Measurements from ENCODE around the gene LRP1B. TPM values are rescaled to one million over a fixed set of nuclear protein-coding genes. Genes with fewer than 3 reads are reported as not detected.

Gene LRP1B
- total RNA-seq, 1 donor from 2014 or later: 8.8 TPM

DNA sequence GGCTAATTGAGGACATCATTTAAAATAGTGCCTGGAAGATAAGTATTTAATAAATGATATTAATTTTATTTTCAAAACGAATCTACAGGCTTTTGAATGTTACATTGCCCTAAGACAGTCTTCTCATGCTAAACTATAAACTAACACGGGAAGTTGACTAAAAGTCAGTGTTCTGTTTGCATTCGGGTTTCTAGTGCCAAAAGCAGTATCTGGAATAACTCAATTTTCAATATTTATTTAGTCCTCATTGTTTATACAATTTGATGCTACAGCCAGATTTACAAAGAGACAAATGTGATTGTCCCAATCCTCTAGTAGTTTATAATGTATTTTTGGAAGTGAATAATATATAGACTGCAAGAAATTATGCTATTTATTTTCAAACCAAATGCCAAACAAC, 429.2 kb downstream of the LRP1B start:
- H3K4me1 ChIP-seq: no peaks in the 10 kb centered on the region
- H3K4me3 ChIP-seq: no peak overlapping the region
- no peaks in the 10 kb centered on the region for H3K9me3 ChIP-seq
- no peak for DNase-seq (ENCODE audit: extremely low spot score in 2 of 2)
- no peaks in the 10 kb centered on the region for H3K27me3 ChIP-seq
- no peaks in the 10 kb centered on the region for H3K36me3 ChIP-seq
- intact Hi-C loops (cut with DNase I): no loop called here
- no peak overlapping the region for H3K27ac ChIP-seq
- no peak for TF ChIP-seq POLR2AphosphoS5 (IDR thresholded peaks at IDR 0.05; ENCODE audit: insufficient read depth in 1 of 2, low read depth in 1 of 2)

DNA sequence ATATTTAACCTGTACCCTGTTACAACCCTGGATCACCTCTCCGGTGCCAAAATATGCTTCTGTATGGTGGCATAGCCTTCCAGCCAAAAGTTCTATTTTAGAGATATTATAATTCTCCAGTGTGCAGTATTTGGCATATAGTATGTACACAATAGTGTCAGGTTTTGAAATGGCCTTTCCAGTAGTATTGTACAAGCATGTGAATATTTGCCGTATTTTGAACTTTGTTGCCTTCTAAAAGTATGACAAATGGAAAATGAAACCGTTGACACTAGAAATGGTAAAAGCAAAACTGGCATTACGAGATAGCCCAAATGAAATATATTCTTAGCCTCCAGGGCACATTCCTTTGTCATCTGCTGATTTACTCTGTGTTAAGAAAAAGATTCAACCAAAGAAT, 431.2 kb downstream of the LRP1B start:
- no peak overlapping the region for H3K4me3 ChIP-seq
- no peaks in the 10 kb centered on the region for H3K36me3 ChIP-seq
- no peaks in the 10 kb centered on the region for H3K4me1 ChIP-seq
- no peaks in the 10 kb centered on the region for H3K9me3 ChIP-seq
- TF ChIP-seq, protein P1, sequence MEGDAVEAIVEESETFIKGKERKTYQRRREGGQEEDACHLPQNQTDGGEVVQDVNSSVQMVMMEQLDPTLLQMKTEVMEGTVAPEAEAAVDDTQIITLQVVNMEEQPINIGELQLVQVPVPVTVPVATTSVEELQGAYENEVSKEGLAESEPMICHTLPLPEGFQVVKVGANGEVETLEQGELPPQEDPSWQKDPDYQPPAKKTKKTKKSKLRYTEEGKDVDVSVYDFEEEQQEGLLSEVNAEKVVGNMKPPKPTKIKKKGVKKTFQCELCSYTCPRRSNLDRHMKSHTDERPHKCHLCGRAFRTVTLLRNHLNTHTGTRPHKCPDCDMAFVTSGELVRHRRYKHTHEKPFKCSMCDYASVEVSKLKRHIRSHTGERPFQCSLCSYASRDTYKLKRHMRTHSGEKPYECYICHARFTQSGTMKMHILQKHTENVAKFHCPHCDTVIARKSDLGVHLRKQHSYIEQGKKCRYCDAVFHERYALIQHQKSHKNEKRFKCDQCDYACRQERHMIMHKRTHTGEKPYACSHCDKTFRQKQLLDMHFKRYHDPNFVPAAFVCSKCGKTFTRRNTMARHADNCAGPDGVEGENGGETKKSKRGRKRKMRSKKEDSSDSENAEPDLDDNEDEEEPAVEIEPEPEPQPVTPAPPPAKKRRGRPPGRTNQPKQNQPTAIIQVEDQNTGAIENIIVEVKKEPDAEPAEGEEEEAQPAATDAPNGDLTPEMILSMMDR (IDR thresholded peaks at IDR 0.05): no peak
- TF ChIP-seq POLR2A (IDR thresholded peaks at IDR 0.05): no peak
- TF ChIP-seq POLR2AphosphoS5 (IDR thresholded peaks at IDR 0.05; ENCODE audit: insufficient read depth in 1 of 2, low read depth in 1 of 2): no peak
- no peak for DNase-seq (ENCODE audit: extremely low spot score in 2 of 2)
- intact Hi-C loops (cut with DNase I): no loop called here
- no peak overlapping the region for H3K27ac ChIP-seq
- H3K27me3 ChIP-seq: no peaks in the 10 kb centered on the region

GRCh38 chr2:141698500-141698899, 432.3 kb downstream of the LRP1B start:
- Histone ChIP-seq H3K36me3 (no peaks in the 10 kb centered on the region), H3K4me3 (no peak overlapping the region), H3K27me3 (no peaks in the 10 kb centered on the region), H3K4me1 (no peaks in the 10 kb centered on the region), H3K9me3 (no peaks in the 10 kb centered on the region), H3K27ac (no peak overlapping the region)
- TF ChIP-seq POLR2AphosphoS5 (IDR thresholded peaks at IDR 0.05; ENCODE audit: insufficient read depth in 1 of 2, low read depth in 1 of 2) (no peak), POLR2A (IDR thresholded peaks at IDR 0.05) (no peak)
- TF ChIP-seq, protein P1 (IDR thresholded peaks at IDR 0.05): no peak
- intact Hi-C loops (cut with DNase I): no loop called here
- DNase-seq (ENCODE audit: extremely low spot score in 2 of 2): no peak

- intact Hi-C loops (cut with DNase I): no loop called here
- Histone ChIP-seq H3K27ac (no peak overlapping the region), H3K36me3 (no peaks in the 10 kb centered on the region), H3K4me1 (no peaks in the 10 kb centered on the region), H3K9me3 (no peaks in the 10 kb centered on the region), H3K4me3 (no peak overlapping the region), H3K27me3 (no peaks in the 10 kb centered on the region)
- TF ChIP-seq POLR2A (IDR thresholded peaks at IDR 0.05) (no peak), POLR2AphosphoS5 (IDR thresholded peaks at IDR 0.05; ENCODE audit: insufficient read depth in 1 of 2, low read depth in 1 of 2) (no peak)
- TF ChIP-seq, protein P1 (IDR thresholded peaks at IDR 0.05): no peak
- DNase-seq (ENCODE audit: extremely low spot score in 2 of 2): no peak
These were observed 433.8 kb downstream of the LRP1B start for GRCh38 chr2:141697035-141697434.

- Histone ChIP-seq H3K4me1 (no peaks in the 10 kb centered on the region), H3K27me3 (no peaks in the 10 kb centered on the region), H3K4me3 (no peak overlapping the region), H3K27ac (no peak overlapping the region), H3K9me3 (no peaks in the 10 kb centered on the region), H3K36me3 (no peaks in the 10 kb centered on the region)
- intact Hi-C loops (cut with DNase I): no loop called here
- TF ChIP-seq, protein P1 (IDR thresholded peaks at IDR 0.05): no peak
- no peak for TF ChIP-seq POLR2AphosphoS5 (IDR thresholded peaks at IDR 0.05; ENCODE audit: insufficient read depth in 1 of 2, low read depth in 1 of 2)
- DNase-seq (ENCODE audit: extremely low spot score in 2 of 2): no peak
These were observed 436.6 kb downstream of the LRP1B start for GRCh38 chr2:141694180-141694579.

GRCh38 chr2:141692829-141693228, 438.0 kb downstream of the LRP1B start:
- H3K27ac ChIP-seq: no peak overlapping the region
- no peaks in the 10 kb centered on the region for H3K27me3 ChIP-seq
- no peak for TF ChIP-seq POLR2AphosphoS5 (IDR thresholded peaks at IDR 0.05; ENCODE audit: insufficient read depth in 1 of 2, low read depth in 1 of 2)
- no peak for TF ChIP-seq POLR2A (IDR thresholded peaks at IDR 0.05)
- TF ChIP-seq, protein P1 (IDR thresholded peaks at IDR 0.05): no peak
- H3K9me3 ChIP-seq: no peaks in the 10 kb centered on the region
- intact Hi-C loops (cut with DNase I): no loop called here
- H3K36me3 ChIP-seq: no peaks in the 10 kb centered on the region
- no peak overlapping the region for H3K4me3 ChIP-seq
- H3K4me1 ChIP-seq: no peaks in the 10 kb centered on the region
- DNase-seq (ENCODE audit: extremely low spot score in 2 of 2): no peak

All from vagina (tissue), 2 donors.